Effector CD4-positive, alpha-beta T cell (primary cell): ENCODE results near the gene MBNL1.
"Not testable (repeated sequence)": the region's sequence is repeated elsewhere in the genome, so short reads cannot be mapped to it uniquely, and the experiment has no call there.

Source experiments
- DNase-seq: peaks from one replicate; pipeline ENCODE4 v3.0.0-alpha.2; 2020

Gene MBNL1

GRCh38 chr3:152416808-152417580 is 148.3 kb downstream of the MBNL1 start:
- no peak for DNase-seq

GRCh38 chr3:152419748-152420147 is 151.0 kb downstream of the MBNL1 start:
- DNase-seq, result no peak

GRCh38 chr3:152421162-152421561 is 152.4 kb downstream of the MBNL1 start:
- DNase-seq, result no peak

GRCh38 chr3:152426393-152426792 is 157.7 kb downstream of the MBNL1 start:
- no peak for DNase-seq

- no peak for DNase-seq
Measured at GRCh38 chr3:152428577-152428976, 159.8 kb downstream of the MBNL1 start.

GRCh38 chr3:152430223-152431002 is 161.7 kb downstream of the MBNL1 start:
- no peak for DNase-seq

- DNase-seq, result no peak
Measured at GRCh38 chr3:152434142-152434541, 165.4 kb downstream of the MBNL1 start.

- DNase-seq, result not testable (repeated sequence)
Measured at GRCh38 chr3:152435210-152435609, 166.5 kb downstream of the MBNL1 start.

GRCh38 chr3:152436707-152437590 is 168.2 kb downstream of the MBNL1 start:
- no peak for DNase-seq

- DNase-seq, result no peak
Measured at GRCh38 chr3:152438181-152438580, 169.5 kb downstream of the MBNL1 start.

GRCh38 chr3:152438706-152439105 is 170.0 kb downstream of the MBNL1 start:
- DNase-seq, result no peak

- not testable (repeated sequence) for DNase-seq
Measured at GRCh38 chr3:152440243-152440642, 171.5 kb downstream of the MBNL1 start.

GRCh38 chr3:152443212-152444023 is 174.7 kb downstream of the MBNL1 start:
- DNase-seq, result no peak

- no peak for DNase-seq
Measured at GRCh38 chr3:152444029-152444641, 175.4 kb downstream of the MBNL1 start.

GRCh38 chr3:152445212-152445611 is 176.5 kb downstream of the MBNL1 start:
- no peak for DNase-seq

GRCh38 chr3:152446495-152446894 is 177.8 kb downstream of the MBNL1 start:
- DNase-seq, result no peak

GRCh38 chr3:152447511-152447910 is 178.8 kb downstream of the MBNL1 start:
- DNase-seq, result no peak

GRCh38 chr3:152448091-152448490 is 179.4 kb downstream of the MBNL1 start:
- no peak for DNase-seq

- DNase-seq, result no peak
Measured at GRCh38 chr3:152452318-152452717, 183.6 kb downstream of the MBNL1 start.

GRCh38 chr3:152454076-152454875 is 185.5 kb downstream of the MBNL1 start:
- DNase-seq, result no peak

- DNase-seq, result no peak
Measured at GRCh38 chr3:152455989-152456388, 187.3 kb downstream of the MBNL1 start.
